Gastrocnemius medialis (tissue), 4 donors: ENCODE data around the gene SLC24A3.

Source experiments
- CTCF ChIP-seq, 5 experiments: fragments of 450-650 bp in 3 of 5; fragments of 200-600 bp in 2 of 5; sonication (generic) in 2 of 5; IDR thresholded peaks in 4 of 5; conservative IDR thresholded peaks in 1 of 5; 1 replicate in 4 of 5; 2 replicates in 1 of 5; pipeline ENCODE4 v1.5.1; 2016 to 2019; ENCODE audit warnings: antibody characterized with exemption in 5 of 5, mild to moderate bottlenecking in 3 of 5, moderate library complexity in 3 of 5
- POLR2A ChIP-seq, 2 donors: fragments of 450-650 bp; IDR thresholded peaks; one replicate each; pipeline ENCODE4 v1.6.1; 2017; ENCODE audit warnings: antibody characterized with exemption in 2 of 2, mild to moderate bottlenecking in 2 of 2, moderate library complexity in 2 of 2

GRCh38 chr20:19298652-19299051, 86.2 kb downstream of the SLC24A3 start:
- TF ChIP-seq POLR2A (IDR thresholded peaks at IDR 0.05) (no peak), CTCF (IDR thresholded peaks at IDR 0.05 in 4 of 5, conservative IDR thresholded peaks at IDR 0.05 in 1 of 5) (no peak)
